Gastroesophageal sphincter (tissue), 4 donors: ENCODE measurements around the gene CHORDC1. TPM values are rescaled to one million over a fixed set of nuclear protein-coding genes. Genes with fewer than 3 reads are reported as not detected.

ENCODE experiments used
- ATAC-seq: fragments of 150-250 bp; one replicate; pipeline ENCODE4 v1.9.1; 2016; ENCODE audit warnings: mild to moderate bottlenecking, moderate library complexity
- H3K27ac ChIP-seq, 4 donors: fragments of 200-600 bp; sonication (generic) in 3 of 4; 1 replicate in 3 of 4; 2 replicates in 1 of 4; pipeline ENCODE4 v1.5.1; 2016 to 2019
- H3K27me3 ChIP-seq: fragments of 200-600 bp; sonication (generic); one replicate; pipeline ENCODE4 v1.5.1; 2019
- H3K36me3 ChIP-seq, 2 donors: fragments of 200-600 bp; sonication (generic); one replicate each; pipeline ENCODE4 v1.5.1; 2019; ENCODE audit warnings: control low read depth in 1 of 2
- H3K4me1 ChIP-seq, 3 donors: fragments of 200-600 bp; sonication (generic); 1 replicate in 2 of 3; 2 replicates in 1 of 3; pipeline ENCODE4 v1.5.1; 2016 to 2019; ENCODE audit warnings: control low read depth in 2 of 3
- H3K4me3 ChIP-seq, 2 donors: fragments of 200-600 bp; sonication (generic); one replicate each; pipeline ENCODE4 v1.5.1; 2019; ENCODE audit warnings: mild to moderate bottlenecking in 1 of 2, moderate library complexity in 1 of 2
- H3K9me3 ChIP-seq, 3 donors: fragments of 200-600 bp; sonication (generic); one replicate each; pipeline ENCODE4 v1.5.1; 2017 to 2019; ENCODE audit warnings: control low read depth in 2 of 3
- CTCF ChIP-seq, 4 experiments: fragments of 200-600 bp in 2 of 4; fragments of 450-650 bp in 2 of 4; sonication (generic) in 1 of 4; IDR thresholded peaks; one replicate each; pipeline ENCODE4 v1.5.1; 2017 to 2019; ENCODE audit warnings: antibody characterized with exemption in 4 of 4, mild to moderate bottlenecking in 2 of 4, moderate library complexity in 2 of 4
- EP300 ChIP-seq: sonication (generic); formaldehyde crosslinking; IDR thresholded peaks from one replicate; pipeline ENCODE4 v1.6.1; 2017; ENCODE audit warnings: antibody characterized with exemption, mild to moderate bottlenecking
- POLR2A ChIP-seq, 2 donors: fragments of 450-650 bp; IDR thresholded peaks; one replicate each; pipeline ENCODE4 v1.6.1; 2017; ENCODE audit warnings: antibody characterized with exemption in 2 of 2, mild to moderate bottlenecking in 2 of 2, moderate library complexity in 1 of 2
- POLR2AphosphoS5 ChIP-seq: sonication (generic); formaldehyde crosslinking; IDR thresholded peaks from one replicate; pipeline ENCODE4 v1.6.1; 2017; ENCODE audit warnings: antibody characterized with exemption
- WGBS, 2 donors: methylation state at CpG; one replicate each; pipeline ENCODE4 v1.1.5; 2018; ENCODE audit warnings: low coverage in 1 of 2; 5-methylcytosine and 5-hydroxymethylcytosine counted together
- total RNA-seq, 4 donors: library from RNA; depleted of rRNA; stranded (reverse); fragments of >200 nt; gene quantifications; one replicate each; pipeline ENCODE4 v1.1.0, GENCODE V29; 2016

CHORDC1 gene
- total RNA-seq, 4 donors from 2014 or later = 49.1 to 99.6 (median 53.5) TPM

- Histone ChIP-seq H3K36me3 (no peaks in the 10 kb centered on the region), H3K27me3 (no peaks in the 10 kb centered on the region), H3K4me1 (no peaks in the 10 kb centered on the region), H3K27ac (no peak overlapping the region), H3K9me3 (no peaks in the 10 kb centered on the region), H3K4me3 (no peak overlapping the region)
- TF ChIP-seq POLR2A (IDR thresholded peaks at IDR 0.05) (no peak), POLR2AphosphoS5 (no peak), EP300 (no peak), CTCF (IDR thresholded peaks at IDR 0.05) (no peak)
- 60 to 88% methylated on average over 1 to 3 of the region's 3 CpGs for WGBS, 2 donors
- no peak for ATAC-seq
Measured at GRCh38 chr11:90252053-90252452, 29.2 kb upstream of the CHORDC1 start.

GRCh38 chr11:90251599-90251998, 28.8 kb upstream of the CHORDC1 start:
- H3K27ac ChIP-seq = no peak overlapping the region
- WGBS, 2 donors = 53 to 90% methylated on average over 1 to 2 of the region's 2 CpGs
- H3K36me3 ChIP-seq = no peaks in the 10 kb centered on the region
- TF ChIP-seq POLR2A (IDR thresholded peaks at IDR 0.05) = no peak
- TF ChIP-seq POLR2AphosphoS5 = no peak
- TF ChIP-seq CTCF (IDR thresholded peaks at IDR 0.05) = no peak
- TF ChIP-seq EP300 = no peak
- no peak overlapping the region for H3K4me3 ChIP-seq
- H3K27me3 ChIP-seq = no peaks in the 10 kb centered on the region
- ATAC-seq = no peak
- H3K4me1 ChIP-seq = no peaks in the 10 kb centered on the region
- H3K9me3 ChIP-seq = no peaks in the 10 kb centered on the region

GRCh38 chr11:90250970-90251369, 28.1 kb upstream of the CHORDC1 start:
- H3K4me3 ChIP-seq = no peak overlapping the region
- WGBS, 2 donors = 55 to 66% methylated on average over 6 to 8 of the region's 8 CpGs
- TF ChIP-seq POLR2AphosphoS5 (no peak), POLR2A (IDR thresholded peaks at IDR 0.05) (no peak), CTCF (IDR thresholded peaks at IDR 0.05) (no peak), EP300 (no peak)
- no peak overlapping the region for H3K27ac ChIP-seq
- no peak for ATAC-seq
- no peaks in the 10 kb centered on the region for H3K27me3 ChIP-seq
- H3K9me3 ChIP-seq = no peaks in the 10 kb centered on the region
- no peaks in the 10 kb centered on the region for H3K4me1 ChIP-seq
- no peaks in the 10 kb centered on the region for H3K36me3 ChIP-seq

GRCh38 chr11:90246468-90246867, 23.6 kb upstream of the CHORDC1 start:
- no peak overlapping the region for H3K27ac ChIP-seq
- ATAC-seq = no peak
- no peaks in the 10 kb centered on the region for H3K36me3 ChIP-seq
- H3K4me3 ChIP-seq = no peak overlapping the region
- TF ChIP-seq POLR2AphosphoS5 (no peak), CTCF (IDR thresholded peaks at IDR 0.05) (no peak), POLR2A (IDR thresholded peaks at IDR 0.05) (no peak), EP300 (no peak)
- H3K9me3 ChIP-seq = no peaks in the 10 kb centered on the region
- WGBS, 2 donors = 79 to 85% methylated on average over 1 of the region's 1 CpG
- no peaks in the 10 kb centered on the region for H3K4me1 ChIP-seq
- no peaks in the 10 kb centered on the region for H3K27me3 ChIP-seq

- Histone ChIP-seq H3K4me3 (no peak overlapping the region), H3K27me3 (no peaks in the 10 kb centered on the region), H3K27ac (no peak overlapping the region), H3K4me1 (no peaks in the 10 kb centered on the region), H3K36me3 (no peaks in the 10 kb centered on the region), H3K9me3 (no peaks in the 10 kb centered on the region)
- no peak for ATAC-seq
- WGBS, 2 donors = 58 to 93% methylated on average over 1 of the region's 1 CpG
- no peak for TF ChIP-seq POLR2A (IDR thresholded peaks at IDR 0.05)
- TF ChIP-seq POLR2AphosphoS5 = no peak
- TF ChIP-seq CTCF (IDR thresholded peaks at IDR 0.05) = no peak
- no peak for TF ChIP-seq EP300
Measured at GRCh38 chr11:90243534-90243933, 20.7 kb upstream of the CHORDC1 start.
